Uterus (tissue), 2 donors: ENCODE data around the gene WFS1.

Experiments used
- POLR2A ChIP-seq, 2 donors: fragments of 450-650 bp; IDR thresholded peaks; one replicate each; pipeline ENCODE4 v1.6.1; 2016; ENCODE audit warnings: antibody characterized with exemption in 2 of 2, mild to moderate bottlenecking in 1 of 2, moderate library complexity in 1 of 2
- TF ChIP-seq, protein P1 (sequence below), 4 experiments: fragments of 200-600 bp in 2 of 4; fragments of 450-650 bp in 2 of 4; sonication (generic) in 2 of 4; IDR thresholded peaks; one replicate each; pipeline ENCODE4 v1.5.1; 2016 to 2019; ENCODE audit warnings: antibody characterized with exemption in 4 of 4, mild to moderate bottlenecking in 2 of 4, moderate library complexity in 1 of 4

DNA sequence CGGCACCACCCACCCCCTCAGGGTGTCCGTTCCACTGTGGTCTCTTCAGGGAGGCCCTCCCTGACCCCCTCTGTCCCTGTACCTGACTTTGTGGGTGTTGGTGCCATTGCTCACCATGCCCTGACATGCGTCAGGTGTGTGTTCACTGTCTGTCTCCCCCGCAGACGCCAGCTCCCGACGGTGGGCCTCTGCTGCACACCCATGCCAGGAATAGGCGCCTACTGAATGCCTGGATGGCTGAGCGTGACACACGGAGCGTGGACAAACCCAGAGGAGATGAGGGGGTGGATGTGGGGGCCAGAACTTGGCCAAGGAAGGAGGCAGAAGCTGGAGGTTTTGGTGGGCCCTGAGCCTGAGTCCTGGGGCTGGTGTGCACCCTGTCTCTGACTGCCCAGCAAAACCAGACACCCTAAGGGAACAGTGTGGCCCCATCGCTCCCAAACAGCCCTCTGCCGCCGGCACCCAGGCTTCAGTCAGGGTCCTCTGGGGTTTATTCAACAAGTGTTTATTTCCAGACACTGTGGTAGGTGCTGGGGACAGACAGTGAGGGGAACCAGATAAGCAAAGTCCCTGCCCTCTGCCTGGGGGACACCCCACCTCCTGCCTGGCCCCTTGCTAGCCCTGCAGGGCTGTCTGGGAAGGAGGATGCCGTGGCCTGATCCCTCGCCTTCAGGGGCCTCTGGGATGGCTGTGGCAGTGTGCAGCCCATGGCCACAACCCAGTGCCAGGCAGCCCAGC is 76.9 kb downstream of the WFS1 start:
- TF ChIP-seq, protein P1, sequence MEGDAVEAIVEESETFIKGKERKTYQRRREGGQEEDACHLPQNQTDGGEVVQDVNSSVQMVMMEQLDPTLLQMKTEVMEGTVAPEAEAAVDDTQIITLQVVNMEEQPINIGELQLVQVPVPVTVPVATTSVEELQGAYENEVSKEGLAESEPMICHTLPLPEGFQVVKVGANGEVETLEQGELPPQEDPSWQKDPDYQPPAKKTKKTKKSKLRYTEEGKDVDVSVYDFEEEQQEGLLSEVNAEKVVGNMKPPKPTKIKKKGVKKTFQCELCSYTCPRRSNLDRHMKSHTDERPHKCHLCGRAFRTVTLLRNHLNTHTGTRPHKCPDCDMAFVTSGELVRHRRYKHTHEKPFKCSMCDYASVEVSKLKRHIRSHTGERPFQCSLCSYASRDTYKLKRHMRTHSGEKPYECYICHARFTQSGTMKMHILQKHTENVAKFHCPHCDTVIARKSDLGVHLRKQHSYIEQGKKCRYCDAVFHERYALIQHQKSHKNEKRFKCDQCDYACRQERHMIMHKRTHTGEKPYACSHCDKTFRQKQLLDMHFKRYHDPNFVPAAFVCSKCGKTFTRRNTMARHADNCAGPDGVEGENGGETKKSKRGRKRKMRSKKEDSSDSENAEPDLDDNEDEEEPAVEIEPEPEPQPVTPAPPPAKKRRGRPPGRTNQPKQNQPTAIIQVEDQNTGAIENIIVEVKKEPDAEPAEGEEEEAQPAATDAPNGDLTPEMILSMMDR (IDR thresholded peaks at IDR 0.05) = no peak
- TF ChIP-seq POLR2A (IDR thresholded peaks at IDR 0.05) = no peak
